Measurements from ENCODE around the gene CASZ1. TPM values are rescaled to one million over a fixed set of nuclear protein-coding genes. Genes with fewer than 3 reads are reported as not detected.

The CASZ1 gene
- polyA plus RNA-seq, 6 donors from 2014 or later, result 2.6 to 5.6 (median 3.8) TPM

GRCh38 chr1:10784998-10785727 is 11.3 kb downstream of the CASZ1 start:
- no peak for ATAC-seq (ENCODE audit: low read depth in 2 of 2)
- H3K27ac Mint-ChIP-seq, result no peak overlapping the region
- no peak for DNase-seq
- peaks cover 0 to 3% (median 0%) of the 10 kb centered on the region in 3 donors for H3K4me1 Mint-ChIP-seq
- H3K36me3 Mint-ChIP-seq, result no peaks in the 10 kb centered on the region
- peaks cover 28 to 39% (median 39%) of the 10 kb centered on the region in 3 donors for H3K27me3 Mint-ChIP-seq
- no peaks in the 10 kb centered on the region for H3K9me3 Mint-ChIP-seq
- H3K4me3 Mint-ChIP-seq, result no peak overlapping the region

GRCh38 chr1:10782491-10783244 is 13.8 kb downstream of the CASZ1 start:
- ATAC-seq (ENCODE audit: low read depth in 2 of 2), result no peak
- peaks cover 0 to 3% (median 0%) of the 10 kb centered on the region in 3 donors for H3K4me1 Mint-ChIP-seq
- no peak overlapping the region for H3K4me3 Mint-ChIP-seq
- H3K27me3 Mint-ChIP-seq, result peaks cover 19 to 33% (median 32%) of the 10 kb centered on the region in 3 donors
- H3K27ac Mint-ChIP-seq, result no peak overlapping the region
- DNase-seq, result no peak
- H3K9me3 Mint-ChIP-seq, result no peaks in the 10 kb centered on the region
- H3K36me3 Mint-ChIP-seq, result no peaks in the 10 kb centered on the region

- DNase-seq (no peak), ATAC-seq (ENCODE audit: low read depth in 2 of 2) (no peak)
- peaks cover 0 to 3% (median 0%) of the 10 kb centered on the region in 3 donors for H3K4me1 Mint-ChIP-seq
- peaks cover 9 to 22% (median 18%) of the 10 kb centered on the region in 3 donors for H3K27me3 Mint-ChIP-seq
- H3K36me3 Mint-ChIP-seq, result no peaks in the 10 kb centered on the region
- no peak overlapping the region for H3K27ac Mint-ChIP-seq
- H3K4me3 Mint-ChIP-seq, result no peak overlapping the region
- no peaks in the 10 kb centered on the region for H3K9me3 Mint-ChIP-seq
Measured at GRCh38 chr1:10781137-10781536, 15.3 kb downstream of the CASZ1 start.

GRCh38 chr1:10779841-10780240 is 16.6 kb downstream of the CASZ1 start:
- H3K27me3 Mint-ChIP-seq, result peaks cover 5 to 13% (median 5%) of the 10 kb centered on the region in 3 donors
- no peak overlapping the region for H3K27ac Mint-ChIP-seq
- H3K4me3 Mint-ChIP-seq, result no peak overlapping the region
- no peak for DNase-seq
- no peaks in the 10 kb centered on the region for H3K9me3 Mint-ChIP-seq
- no peaks in the 10 kb centered on the region for H3K36me3 Mint-ChIP-seq
- peaks cover 0 to under 1% (median 0%) of the 10 kb centered on the region in 3 donors for H3K4me1 Mint-ChIP-seq
- ATAC-seq (ENCODE audit: low read depth in 2 of 2), result no peak

- ATAC-seq (ENCODE audit: low read depth in 2 of 2) (no peak), DNase-seq (no peak)
- Mint-ChIP-seq H3K4me3 (no peak overlapping the region), H3K27ac (no peak overlapping the region), H3K36me3 (no peaks in the 10 kb centered on the region), H3K9me3 (no peaks in the 10 kb centered on the region), H3K27me3 (peaks cover 0 to 10% (median 4%) of the 10 kb centered on the region in 3 donors), H3K4me1 (no peaks in the 10 kb centered on the region)
Measured at GRCh38 chr1:10779201-10779600, 17.2 kb downstream of the CASZ1 start.

- ATAC-seq (ENCODE audit: low read depth in 2 of 2) (no peak), DNase-seq (no peak)
- Mint-ChIP-seq H3K9me3 (no peaks in the 10 kb centered on the region), H3K4me3 (no peak overlapping the region), H3K27ac (no peak overlapping the region), H3K27me3 (peaks cover 0 to 6% (median 4%) of the 10 kb centered on the region in 3 donors), H3K36me3 (no peaks in the 10 kb centered on the region), H3K4me1 (no peaks in the 10 kb centered on the region)
Measured at GRCh38 chr1:10778640-10779039, 17.8 kb downstream of the CASZ1 start.

- no peak for ATAC-seq (ENCODE audit: low read depth in 2 of 2)
- Mint-ChIP-seq H3K9me3 (no peaks in the 10 kb centered on the region), H3K4me1 (no peaks in the 10 kb centered on the region), H3K27me3 (peaks cover 0 to 6% (median 0%) of the 10 kb centered on the region in 3 donors), H3K27ac (no peak overlapping the region), H3K4me3 (no peak overlapping the region), H3K36me3 (no peaks in the 10 kb centered on the region)
- no peak for DNase-seq
Measured at GRCh38 chr1:10777749-10778574, 18.5 kb downstream of the CASZ1 start.

- H3K36me3 Mint-ChIP-seq, result no peaks in the 10 kb centered on the region
- DNase-seq (no peak), ATAC-seq (ENCODE audit: low read depth in 2 of 2) (no peak)
- H3K9me3 Mint-ChIP-seq, result no peaks in the 10 kb centered on the region
- H3K27ac Mint-ChIP-seq, result no peak overlapping the region
- peaks cover 0 to 9% (median 8%) of the 10 kb centered on the region in 3 donors for H3K27me3 Mint-ChIP-seq
- no peak overlapping the region for H3K4me3 Mint-ChIP-seq
- no peaks in the 10 kb centered on the region for H3K4me1 Mint-ChIP-seq
Measured at GRCh38 chr1:10776190-10776905, 20.1 kb downstream of the CASZ1 start.

GRCh38 chr1:10775763-10776162 is 20.7 kb downstream of the CASZ1 start:
- no peak overlapping the region for H3K27ac Mint-ChIP-seq
- H3K4me1 Mint-ChIP-seq, result no peaks in the 10 kb centered on the region
- H3K36me3 Mint-ChIP-seq, result no peaks in the 10 kb centered on the region
- H3K27me3 Mint-ChIP-seq, result peaks cover 0 to 9% (median 8%) of the 10 kb centered on the region in 3 donors
- ATAC-seq (ENCODE audit: low read depth in 2 of 2) (no peak), DNase-seq (no peak)
- H3K4me3 Mint-ChIP-seq, result no peak overlapping the region
- H3K9me3 Mint-ChIP-seq, result no peaks in the 10 kb centered on the region

GRCh38 chr1:10774615-10775310 is 21.7 kb downstream of the CASZ1 start:
- ATAC-seq (ENCODE audit: low read depth in 2 of 2) (no peak), DNase-seq (no peak)
- Mint-ChIP-seq H3K4me1 (no peaks in the 10 kb centered on the region), H3K9me3 (no peaks in the 10 kb centered on the region), H3K27ac (no peak overlapping the region), H3K36me3 (no peaks in the 10 kb centered on the region), H3K4me3 (no peak overlapping the region), H3K27me3 (peaks cover 0 to 9% (median 8%) of the 10 kb centered on the region in 3 donors)

- Mint-ChIP-seq H3K27ac (no peak overlapping the region), H3K4me1 (no peaks in the 10 kb centered on the region), H3K27me3 (peaks cover 0 to 9% (median 8%) of the 10 kb centered on the region in 3 donors), H3K4me3 (no peak overlapping the region), H3K9me3 (no peaks in the 10 kb centered on the region), H3K36me3 (no peaks in the 10 kb centered on the region)
- ATAC-seq (ENCODE audit: low read depth in 2 of 2) (no peak), DNase-seq (no peak)
Measured at GRCh38 chr1:10773851-10774614, 22.4 kb downstream of the CASZ1 start.

GRCh38 chr1:10773376-10773775 is 23.1 kb downstream of the CASZ1 start:
- no peaks in the 10 kb centered on the region for H3K4me1 Mint-ChIP-seq
- no peak overlapping the region for H3K27ac Mint-ChIP-seq
- H3K27me3 Mint-ChIP-seq, result peaks cover 0 to 9% (median 8%) of the 10 kb centered on the region in 3 donors
- no peaks in the 10 kb centered on the region for H3K36me3 Mint-ChIP-seq
- H3K4me3 Mint-ChIP-seq, result no peak overlapping the region
- no peak for DNase-seq
- no peak for ATAC-seq (ENCODE audit: low read depth in 2 of 2)
- no peaks in the 10 kb centered on the region for H3K9me3 Mint-ChIP-seq
